Measurements from ENCODE around the gene RFX8. TPM values are rescaled to one million over a fixed set of nuclear protein-coding genes. Genes with fewer than 3 reads are reported as not detected.
"Not testable (repeated sequence)": the region's sequence is repeated elsewhere in the genome, so short reads cannot be mapped to it uniquely, and the experiment has no call there.

Gene RFX8
- polyA plus RNA-seq, 2 of the 4 experiments (the other 2 are of a cell fraction), result not detected

DNA sequence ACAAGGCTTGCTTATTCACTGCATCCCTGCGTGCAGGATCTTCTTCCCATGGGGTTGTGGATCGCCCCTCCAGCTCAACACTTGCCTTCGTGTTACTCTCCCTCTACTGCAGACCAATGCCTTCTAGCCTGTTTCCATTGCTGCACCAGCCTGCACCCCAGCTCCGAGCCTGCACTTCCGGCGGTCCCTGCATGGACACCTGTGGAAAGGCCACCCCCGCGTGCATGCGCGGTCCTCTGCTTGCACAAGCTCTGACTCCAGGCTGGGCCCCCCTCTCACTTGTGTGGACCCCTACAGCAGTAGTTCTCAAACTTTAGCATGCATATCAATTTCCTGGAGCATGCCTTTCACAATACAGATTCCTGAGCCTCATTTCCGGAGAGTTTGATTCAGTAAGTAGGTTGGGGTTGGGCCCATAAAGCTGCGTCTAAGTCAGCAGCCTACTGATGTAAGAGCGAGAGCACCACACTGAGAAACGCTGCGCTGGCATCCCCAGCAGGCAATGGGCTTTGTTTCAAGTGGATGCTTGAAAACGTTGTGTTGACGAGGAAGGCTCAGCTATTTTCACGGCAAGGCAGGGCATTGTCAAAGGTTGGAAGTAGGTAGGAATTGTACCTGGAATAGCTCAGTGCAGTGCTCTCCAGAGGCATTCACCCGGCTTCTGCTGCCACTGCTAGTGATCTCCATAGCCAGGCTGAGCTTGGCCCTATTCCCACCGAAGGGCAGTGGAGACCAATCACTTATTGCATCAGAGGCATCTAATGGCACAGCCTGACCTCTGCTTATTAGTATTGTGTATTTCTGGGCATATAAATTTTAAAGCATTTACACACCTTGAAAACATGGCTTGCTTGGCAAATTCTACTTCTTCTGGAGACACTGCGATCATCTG is 120.2 kb downstream of the RFX8 start (continued):
- TF ChIP-seq REST (IDR thresholded peaks at IDR 0.05) (no peak), FOSL2 (IDR thresholded peaks at IDR 0.05) (no peak), FOSL2 (CRISPR knock-in tag; IDR thresholded peaks at IDR 0.05) (no peak), CHD4 (IDR thresholded peaks at IDR 0.05; ENCODE audit: borderline replicate concordance) (no peak), HDAC2 (IDR thresholded peaks at IDR 0.05) (no peak), EHF (CRISPR knock-in tag; IDR thresholded peaks at IDR 0.05) (no peak)

DNA sequence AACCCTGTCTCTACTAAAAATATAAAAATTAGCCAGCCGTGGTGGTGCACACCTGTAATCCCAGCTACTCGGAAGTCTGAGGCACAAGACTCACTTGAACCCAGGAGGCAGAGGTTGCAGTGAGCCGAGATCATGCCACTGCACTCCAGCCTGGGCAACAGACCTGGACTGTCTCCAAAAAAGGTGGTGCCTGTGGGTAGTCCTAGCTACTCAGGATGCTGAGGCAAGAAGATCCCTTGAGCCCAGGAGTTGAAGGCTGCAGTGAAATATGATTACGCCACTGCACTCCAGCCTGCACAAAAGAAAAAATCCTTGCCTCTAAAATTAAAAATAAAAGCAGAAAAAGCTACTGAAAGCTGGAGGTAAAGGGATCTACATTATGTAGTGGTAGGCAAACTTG is 122.3 kb downstream of the RFX8 start:
- CTCF ChIA-PET, result interaction anchor here (0.9 to 5.8 kb wide), 4 partner anchors 11 to 521 kb away, joined by 3 to 50 read pairs (median 4); no protein-coding TSS in a partner anchor
- not testable (repeated sequence) for H3K4me2 ChIP-seq
- peaks cover 21% of the 10 kb centered on the region for H3K4me1 ChIP-seq

DNA sequence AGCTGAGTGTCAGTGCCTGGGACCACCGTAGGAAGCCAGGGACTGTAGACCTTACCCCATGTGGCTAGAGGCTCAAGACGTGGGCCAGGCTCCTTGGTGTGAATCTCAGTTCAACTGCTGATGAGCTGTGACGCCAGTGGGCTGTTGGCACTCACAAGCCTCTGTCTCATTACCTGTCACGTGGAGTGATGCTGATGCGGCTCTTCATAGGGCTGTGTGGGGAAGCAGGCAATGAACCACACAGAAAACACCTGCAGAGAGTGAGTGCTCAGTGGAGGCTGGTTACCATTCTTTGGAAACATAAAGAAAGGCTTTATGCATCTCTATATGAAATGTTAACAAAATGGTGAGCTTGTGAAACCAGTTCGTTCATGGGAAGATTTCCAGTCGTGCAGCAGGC is 123.7 kb downstream of the RFX8 start:
- TF ChIP-seq PHF8 (IDR thresholded peaks at IDR 0.05; ENCODE audit: borderline replicate concordance, low read depth) (no peak), POLR2A (IDR thresholded peaks at IDR 0.05; ENCODE audit: low read length) (no peak), RARB (CRISPR knock-in tag; IDR thresholded peaks at IDR 0.05) (no peak), HES2 (IDR thresholded peaks at IDR 0.05) (no peak), TP53 (CRISPR knock-in tag; IDR thresholded peaks at IDR 0.05) (no peak), CBX2 (IDR thresholded peaks at IDR 0.05; ENCODE audit: borderline replicate concordance, low read depth) (no peak), ELK1 (IDR thresholded peaks at IDR 0.05; ENCODE audit: low read depth, low read length) (no peak), CBX8 (IDR thresholded peaks at IDR 0.05) (no peak), CHD2 (IDR thresholded peaks at IDR 0.05; ENCODE audit: low read length, partially characterized antibody) (no peak), RCOR1 (IDR thresholded peaks at IDR 0.05; ENCODE audit: low read depth, low read length) (no peak), JUN (IDR thresholded peaks at IDR 0.05) (no peak), BCL3 (IDR thresholded peaks at IDR 0.05) (no peak), SMC3 (IDR thresholded peaks at IDR 0.05) (no peak), GATA3 (IDR thresholded peaks at IDR 0.05; ENCODE audit: borderline replicate concordance) (no peak), REST (IDR thresholded peaks at IDR 0.05) (no peak), RAD21 (conservative IDR thresholded peaks at IDR 0.05 in 1 of 2, IDR thresholded peaks at IDR 0.05 in 1 of 2) (no peak), NFE2L2 (conservative IDR thresholded peaks at IDR 0.05; ENCODE audit: low read length) (no peak)
- TF ChIP-seq, protein P1, sequence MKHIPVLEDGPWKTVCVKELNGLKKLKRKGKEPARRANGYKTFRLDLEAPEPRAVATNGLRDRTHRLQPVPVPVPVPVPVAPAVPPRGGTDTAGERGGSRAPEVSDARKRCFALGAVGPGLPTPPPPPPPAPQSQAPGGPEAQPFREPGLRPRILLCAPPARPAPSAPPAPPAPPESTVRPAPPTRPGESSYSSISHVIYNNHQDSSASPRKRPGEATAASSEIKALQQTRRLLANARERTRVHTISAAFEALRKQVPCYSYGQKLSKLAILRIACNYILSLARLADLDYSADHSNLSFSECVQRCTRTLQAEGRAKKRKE (CRISPR knock-in tag; IDR thresholded peaks at IDR 0.05; ENCODE audit: low read depth), result no peak
- no peak overlapping the region for H3K4me3 ChIP-seq
- FAIRE-seq (no peak), DNase-seq (ENCODE audit: low read depth in 1 of 2, low spot score in 1 of 2) (no peak), ATAC-seq (no peak)
- H3K9me3 ChIP-seq, result no peaks in the 10 kb centered on the region
- no peak overlapping the region for H3K4me2 ChIP-seq
- H3K4me1 ChIP-seq, result peaks cover 10% of the 10 kb centered on the region; the same call in 2 of the 3 replicates
- CTCF ChIA-PET, result interaction anchor here (1.0 to 5.8 kb wide), 10 partner anchors 9 to 1098 kb away, joined by 3 to 50 read pairs (median 5); partner anchors contain the start of gene CREG2
- WGBS (ENCODE audit: missing lambda C conversion rate), result 72% methylated on average over 7 of the region's 7 CpGs
- POLR2A ChIA-PET, result no interaction called here
- H3K27ac ChIP-seq, result no peak overlapping the region

More for the DNA sequence above, 122.3 kb downstream of the RFX8 start:
- 83% methylated on average over 4 of the region's 4 CpGs for WGBS (ENCODE audit: missing lambda C conversion rate)
- FAIRE-seq; ATAC-seq; H3K9me3 ChIP-seq; DNase-seq (ENCODE audit: low read depth in 1 of 2, low spot score in 1 of 2); H3K4me3 ChIP-seq; H3K27ac ChIP-seq; POLR2A ChIA-PET: not testable (repeated sequence)
